ENCODE results near the gene SPEF1.

SPEF1 gene

DNA sequence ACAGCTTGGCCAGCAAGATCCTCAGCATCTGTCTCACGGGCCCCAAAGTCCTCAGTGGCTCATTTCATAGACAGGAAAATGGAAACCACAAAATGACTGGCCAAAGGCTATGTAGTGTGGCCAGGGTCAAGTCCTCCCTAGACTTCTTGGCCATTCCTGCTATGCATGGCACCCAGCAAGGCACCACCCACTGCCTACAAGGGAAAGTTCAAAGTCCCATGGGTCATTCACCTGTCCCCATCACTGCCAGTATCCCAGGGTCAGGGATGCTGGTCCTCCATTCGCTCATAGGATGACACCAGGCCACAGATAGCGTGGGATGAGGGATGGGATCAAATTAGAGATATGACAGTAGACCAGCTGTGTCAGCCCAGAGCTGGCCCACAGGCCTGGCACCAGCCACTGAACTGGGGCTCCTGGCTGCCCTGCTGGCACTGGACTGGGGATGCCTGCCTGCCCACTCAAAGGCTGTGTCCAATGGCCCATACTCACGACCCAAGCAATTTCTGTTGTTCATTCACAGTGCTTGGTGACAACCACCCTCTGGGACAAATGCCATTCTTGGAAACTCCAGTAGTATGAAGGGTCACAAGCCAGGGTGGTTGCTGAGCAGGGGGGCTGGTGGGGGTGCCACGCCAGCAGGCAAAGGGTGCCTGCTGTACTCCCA is 25.3 kb downstream of the SPEF1 start:
- Mint-ChIP-seq H3K36me3 (ENCODE audit: low read depth) (peaks cover 7% of the 10 kb centered on the region), H3K4me3 (no peak overlapping the region), H3K9me3 (no peaks in the 10 kb centered on the region)

DNA sequence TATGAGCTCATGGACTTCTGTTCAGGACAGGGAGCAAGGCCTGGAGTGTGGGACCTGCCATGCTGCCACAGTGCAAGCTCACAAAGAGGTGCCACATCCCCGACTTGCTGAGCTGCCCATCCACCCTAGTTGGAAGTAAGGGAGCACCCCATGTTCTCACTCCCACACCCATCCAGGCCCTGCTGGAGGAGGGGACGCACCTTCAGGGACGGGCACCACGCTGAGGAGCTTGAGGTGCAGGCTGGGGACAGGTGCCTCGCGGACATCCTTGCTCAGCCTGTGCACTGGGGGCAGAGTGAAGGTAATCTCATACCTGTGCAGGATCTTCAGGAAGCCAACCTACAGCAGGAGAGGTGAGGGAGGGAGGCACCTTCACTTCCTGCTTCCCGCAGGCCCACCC is 26.0 kb downstream of the SPEF1 start:
- Mint-ChIP-seq H3K9me3 (no peaks in the 10 kb centered on the region), H3K4me3 (no peak overlapping the region), H3K27me3 (no peaks in the 10 kb centered on the region), H3K27ac (no peak overlapping the region), H3K4me1 (peaks cover 15% of the 10 kb centered on the region), H3K36me3 (ENCODE audit: low read depth) (peaks cover 7% of the 10 kb centered on the region)
- ATAC-seq (no peak), DNase-seq (no peak)

More for the DNA sequence above, 25.3 kb downstream of the SPEF1 start:
- H3K27ac Mint-ChIP-seq: no peak overlapping the region
- H3K27me3 Mint-ChIP-seq: no peaks in the 10 kb centered on the region
- no peak for DNase-seq
- peaks cover 12% of the 10 kb centered on the region for H3K4me1 Mint-ChIP-seq
- ATAC-seq: no peak

DNA sequence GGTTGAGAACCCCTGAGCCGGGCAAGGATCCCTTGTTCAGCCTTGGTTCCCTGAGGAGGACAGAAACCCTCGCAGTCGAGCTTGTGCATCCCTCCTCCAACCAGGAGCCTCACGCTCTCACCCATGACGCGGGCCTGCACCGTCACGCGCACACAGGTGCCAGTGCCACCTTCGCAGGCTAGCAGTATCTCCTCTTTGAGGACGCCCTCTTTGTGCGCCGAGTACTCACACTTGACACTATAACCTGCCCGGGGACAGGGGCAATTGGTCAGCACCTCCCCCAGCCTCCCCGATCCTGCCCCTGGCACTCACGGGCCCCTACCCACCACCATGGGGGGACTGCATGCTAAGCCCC is 27.0 kb downstream of the SPEF1 start:
- Mint-ChIP-seq H3K4me3 (no peak overlapping the region), H3K9me3 (no peaks in the 10 kb centered on the region), H3K27me3 (no peaks in the 10 kb centered on the region), H3K27ac (no peak overlapping the region), H3K4me1 (peaks cover 15% of the 10 kb centered on the region), H3K36me3 (ENCODE audit: low read depth) (peaks cover 7% of the 10 kb centered on the region)
- DNase-seq (no peak), ATAC-seq (no peak)

DNA sequence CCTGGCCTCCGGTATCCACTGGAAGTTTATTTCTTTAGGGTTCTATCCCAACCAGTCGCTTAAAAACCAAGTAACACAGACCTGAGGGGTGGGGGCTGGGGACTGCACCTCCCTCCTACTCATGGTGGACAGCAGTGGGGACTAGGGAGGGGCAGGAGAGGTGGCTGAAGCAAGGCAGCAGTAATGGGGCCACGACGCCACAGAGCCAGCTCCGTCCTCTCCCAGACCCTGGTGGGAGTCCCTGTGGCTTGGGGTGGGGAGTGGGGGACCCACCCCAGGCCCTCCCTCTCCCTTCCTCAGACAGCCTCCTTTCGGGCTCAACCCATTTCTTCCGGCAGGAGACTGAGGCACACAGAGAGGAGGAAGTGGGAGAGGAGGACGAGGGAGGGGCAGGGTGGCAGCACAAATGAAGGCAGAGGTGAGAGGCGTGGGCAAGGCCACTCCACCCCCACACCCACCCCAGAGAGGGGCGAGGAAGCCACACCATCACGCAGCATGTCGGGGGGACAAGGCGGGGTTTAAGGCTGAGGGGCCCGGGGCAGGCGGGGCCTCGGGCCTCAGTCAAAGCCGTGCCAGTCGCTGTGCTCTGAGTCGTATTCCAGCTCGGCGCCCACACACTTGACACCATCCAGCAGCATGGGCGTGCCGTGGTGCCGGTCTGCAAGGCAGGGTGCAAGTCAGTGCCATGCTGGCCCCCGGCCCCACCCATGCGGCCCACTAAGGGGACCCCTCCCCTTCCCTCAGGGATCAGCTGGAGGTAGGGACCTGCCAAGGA is 27.6 kb downstream of the SPEF1 start:
- H3K4me1 Mint-ChIP-seq: peaks cover 15% of the 10 kb centered on the region
- H3K27ac Mint-ChIP-seq: no peak overlapping the region
- ATAC-seq (no peak), DNase-seq (no peak)
- no peak overlapping the region for H3K4me3 Mint-ChIP-seq
- no peaks in the 10 kb centered on the region for H3K27me3 Mint-ChIP-seq
- peaks cover 7% of the 10 kb centered on the region for H3K36me3 Mint-ChIP-seq (ENCODE audit: low read depth)
- no peaks in the 10 kb centered on the region for H3K9me3 Mint-ChIP-seq

DNA sequence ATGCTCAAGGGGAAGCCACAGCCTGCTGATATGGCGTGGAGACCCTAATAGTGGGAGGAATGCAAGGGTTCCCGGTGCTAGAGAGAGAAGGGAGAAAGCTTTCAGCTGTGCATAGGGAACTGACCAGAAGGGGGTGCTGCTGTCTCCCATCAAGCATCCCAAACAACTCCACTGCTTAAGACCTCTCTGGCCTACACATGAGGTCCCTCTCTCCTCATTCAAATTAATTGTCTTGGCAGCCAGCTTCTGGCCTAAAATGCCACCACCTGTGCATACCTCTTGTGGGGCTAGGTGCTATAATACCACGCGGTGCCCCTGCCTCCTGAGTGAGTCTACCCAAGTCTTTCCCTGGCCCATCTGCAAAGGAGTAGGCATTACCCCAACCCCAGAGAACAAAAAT is 28.1 kb downstream of the SPEF1 start:
- no peaks in the 10 kb centered on the region for H3K27me3 Mint-ChIP-seq
- peaks cover 4% of the 10 kb centered on the region for H3K36me3 Mint-ChIP-seq (ENCODE audit: low read depth)
- no peak overlapping the region for H3K4me3 Mint-ChIP-seq
- H3K9me3 Mint-ChIP-seq: no peaks in the 10 kb centered on the region
- ATAC-seq (peak; percentile 33), DNase-seq (peak; percentile 69)
- H3K4me1 Mint-ChIP-seq: peaks cover 15% of the 10 kb centered on the region
- H3K27ac Mint-ChIP-seq: no peak overlapping the region

DNA sequence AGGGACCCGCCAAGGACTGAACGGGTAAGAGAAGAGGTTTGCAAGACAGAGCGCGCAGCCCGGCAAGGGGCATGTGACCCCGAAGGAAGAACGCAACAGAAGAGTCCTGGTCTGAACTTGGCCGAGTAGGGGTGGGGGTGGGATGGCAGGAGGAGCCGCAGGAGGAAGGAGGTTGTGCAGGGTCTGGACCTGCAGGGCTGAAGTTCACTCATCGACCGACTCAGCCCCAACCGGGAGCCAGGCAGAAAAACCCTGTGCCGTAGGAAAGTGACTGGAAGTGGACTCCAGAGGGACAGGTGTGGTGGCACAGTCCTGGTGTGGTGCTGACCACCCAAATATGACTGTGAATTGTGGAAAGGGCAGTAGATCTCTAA is 28.9 kb downstream of the SPEF1 start:
- Mint-ChIP-seq H3K4me3 (peak overlapping the region; percentile 70), H3K9me3 (no peaks in the 10 kb centered on the region), H3K4me1 (peaks cover 15% of the 10 kb centered on the region), H3K27ac (peak overlapping the region; percentile 81), H3K36me3 (ENCODE audit: low read depth) (peaks cover 3% of the 10 kb centered on the region), H3K27me3 (peaks cover 3% of the 10 kb centered on the region)
- DNase-seq (no peak), ATAC-seq (no peak)

DNA sequence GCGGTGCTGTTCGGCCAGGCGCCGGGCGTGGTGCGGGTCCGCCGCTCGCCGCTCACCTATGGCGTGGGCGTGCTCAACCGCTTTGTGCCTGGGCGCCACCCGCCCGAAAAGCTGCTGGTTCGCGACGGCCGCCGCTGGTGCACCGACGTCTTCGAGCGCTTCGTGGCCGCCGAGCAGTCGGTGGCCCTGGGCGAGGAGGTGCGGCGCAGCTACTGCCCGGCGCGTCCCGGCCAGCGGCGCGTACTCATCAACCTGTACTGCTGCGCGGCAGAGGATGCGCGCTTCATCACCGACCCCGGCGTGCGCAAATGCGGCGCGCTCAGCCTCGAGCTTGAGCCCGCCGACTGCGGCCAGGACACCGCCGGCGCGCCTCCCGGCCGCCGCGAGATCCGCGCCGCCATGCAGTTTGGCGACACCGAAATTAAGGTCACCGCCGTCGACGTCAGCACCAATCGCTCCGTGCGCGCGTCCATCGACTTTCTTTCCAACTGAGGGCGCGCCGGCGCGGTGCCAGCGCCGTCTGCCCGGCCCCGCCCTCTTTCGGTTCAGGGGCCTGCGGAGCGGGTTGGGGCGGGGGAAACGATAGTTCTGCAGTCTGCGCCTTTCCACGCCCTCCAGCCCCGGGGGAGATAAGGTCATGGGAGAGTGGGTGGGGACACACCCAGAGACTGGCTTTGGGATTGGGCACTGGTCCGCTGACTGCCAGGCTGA is 29.4 kb downstream of the SPEF1 start:
- H3K4me1 Mint-ChIP-seq: peaks cover 15% of the 10 kb centered on the region
- peaks cover 3% of the 10 kb centered on the region for H3K36me3 Mint-ChIP-seq (ENCODE audit: low read depth)
- no peaks in the 10 kb centered on the region for H3K9me3 Mint-ChIP-seq
- DNase-seq: peak; percentile 79
- peak; percentile 80 for ATAC-seq
- peak overlapping the region; percentile 70 for H3K4me3 Mint-ChIP-seq
- H3K27ac Mint-ChIP-seq: peak overlapping the region; percentile 81
- peaks cover 7% of the 10 kb centered on the region for H3K27me3 Mint-ChIP-seq

DNA sequence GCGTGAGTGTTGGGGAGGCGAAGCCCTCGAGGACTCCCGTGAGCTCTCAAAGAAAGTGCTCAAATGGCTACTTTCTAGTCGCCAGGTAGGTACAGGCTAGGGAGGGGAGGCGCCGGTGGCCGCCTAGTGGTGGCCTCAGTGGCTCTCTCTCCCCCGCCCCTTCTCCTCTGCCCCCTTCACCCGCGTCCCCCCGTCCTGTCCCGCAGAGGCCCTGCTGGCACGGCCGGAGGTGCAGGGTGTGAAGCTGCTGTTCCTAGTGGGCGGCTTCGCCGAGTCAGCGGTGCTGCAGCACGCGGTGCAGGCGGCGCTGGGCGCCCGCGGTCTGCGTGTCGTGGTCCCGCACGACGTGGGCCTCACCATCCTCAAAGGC is 30.0 kb downstream of the SPEF1 start:
- H3K27ac Mint-ChIP-seq: no peak overlapping the region
- H3K4me3 Mint-ChIP-seq: no peak overlapping the region
- peaks cover 15% of the 10 kb centered on the region for H3K4me1 Mint-ChIP-seq
- ATAC-seq (no peak), DNase-seq (no peak)
- H3K36me3 Mint-ChIP-seq (ENCODE audit: low read depth): no peaks in the 10 kb centered on the region
- H3K9me3 Mint-ChIP-seq: no peaks in the 10 kb centered on the region
- peaks cover 7% of the 10 kb centered on the region for H3K27me3 Mint-ChIP-seq

DNA sequence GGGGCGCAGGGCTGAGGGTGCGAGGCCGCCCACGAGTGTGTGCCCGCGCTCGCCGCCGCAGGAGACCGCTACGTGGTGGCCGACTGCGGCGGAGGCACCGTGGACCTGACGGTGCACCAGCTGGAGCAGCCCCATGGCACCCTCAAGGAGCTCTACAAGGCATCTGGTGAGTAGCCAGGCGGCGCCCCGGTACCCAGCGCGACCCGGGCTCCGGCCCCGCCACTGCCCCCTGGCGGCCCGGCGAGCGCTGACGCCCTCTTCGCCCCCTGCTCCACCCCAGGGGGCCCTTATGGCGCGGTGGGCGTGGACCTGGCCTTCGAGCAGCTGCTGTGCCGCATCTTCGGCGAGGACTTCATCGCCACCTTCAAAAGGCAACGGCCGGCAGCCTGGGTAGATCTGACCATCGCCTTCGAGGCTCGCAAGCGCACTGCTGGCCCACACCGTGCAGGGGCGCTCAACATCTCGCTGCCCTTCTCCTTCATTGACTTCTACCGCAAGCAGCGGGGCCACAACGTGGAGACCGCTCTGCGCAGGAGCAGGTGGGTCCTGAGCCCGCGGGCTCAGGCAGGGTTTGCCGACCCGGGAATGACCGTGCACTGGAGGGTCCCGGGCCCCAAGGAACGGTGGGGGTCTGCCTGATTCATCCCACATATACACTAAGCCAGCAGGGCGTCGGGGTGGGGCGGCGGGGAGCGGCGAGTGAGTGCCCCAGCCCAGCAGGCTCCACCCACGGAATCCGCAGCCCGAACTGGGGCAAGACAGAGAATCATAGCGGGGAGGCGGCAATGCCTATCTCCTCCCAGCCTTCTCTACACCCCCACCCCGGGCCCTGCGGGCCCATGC is 31.3 kb downstream of the SPEF1 start:
- Mint-ChIP-seq H3K27ac (no peak overlapping the region), H3K27me3 (peaks cover 8% of the 10 kb centered on the region), H3K4me1 (peaks cover 16% of the 10 kb centered on the region), H3K36me3 (ENCODE audit: low read depth) (no peaks in the 10 kb centered on the region), H3K9me3 (no peaks in the 10 kb centered on the region), H3K4me3 (no peak overlapping the region)
- DNase-seq (peak; percentile 62), ATAC-seq (peak; percentile 25)

DNA sequence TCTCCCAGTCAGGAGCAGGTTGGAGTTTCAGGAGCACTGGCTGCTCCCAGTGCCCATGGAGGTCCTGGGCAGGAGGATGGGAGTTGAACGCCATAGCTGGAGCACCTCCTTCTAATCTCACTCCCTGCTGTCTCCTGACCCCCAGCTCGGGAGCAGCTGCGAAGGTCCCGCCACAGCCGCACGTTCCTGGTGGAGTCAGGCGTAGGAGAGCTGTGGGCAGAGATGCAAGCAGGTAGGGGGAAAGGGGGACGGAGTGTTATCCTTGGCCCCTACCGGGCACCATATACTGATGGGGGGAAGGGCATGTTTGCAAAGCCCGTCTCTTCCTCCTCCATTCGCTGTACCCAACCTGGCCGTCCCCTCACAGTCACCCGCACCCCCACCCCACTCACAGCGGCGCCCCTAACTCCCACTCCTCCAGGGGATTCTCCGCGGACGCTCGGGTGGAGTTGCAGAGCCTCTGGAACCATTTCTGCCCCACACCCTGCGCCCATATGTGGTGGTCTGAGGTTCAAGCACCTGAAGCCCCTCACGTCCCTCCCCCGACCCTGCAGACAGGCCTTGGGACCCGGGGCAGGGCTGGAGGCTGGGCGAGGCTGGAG is 32.1 kb downstream of the SPEF1 start:
- Mint-ChIP-seq H3K4me1 (peaks cover 20% of the 10 kb centered on the region), H3K9me3 (no peaks in the 10 kb centered on the region), H3K27me3 (peaks cover 13% of the 10 kb centered on the region), H3K4me3 (no peak overlapping the region), H3K36me3 (ENCODE audit: low read depth) (no peaks in the 10 kb centered on the region), H3K27ac (no peak overlapping the region)
- ATAC-seq: no peak
- no peak for DNase-seq

DNA sequence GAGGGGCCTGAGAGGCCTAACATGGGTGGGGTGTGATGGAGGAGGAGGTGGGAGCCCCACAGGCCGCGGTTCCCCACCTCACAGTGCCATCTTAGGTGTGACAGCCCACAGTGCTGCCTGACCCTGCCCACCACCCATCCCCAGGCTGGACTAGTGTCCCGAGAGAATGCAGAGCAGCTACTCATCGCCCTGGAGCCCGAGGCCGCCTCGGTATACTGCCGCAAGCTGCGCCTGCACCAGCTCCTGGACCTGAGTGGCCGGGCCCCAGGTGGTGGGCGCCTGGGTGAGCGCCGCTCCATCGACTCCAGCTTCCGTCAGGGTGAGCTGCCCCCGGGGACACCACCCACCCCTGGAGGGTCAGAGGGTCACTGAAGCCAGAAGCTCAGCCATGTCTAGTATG is 33.2 kb downstream of the SPEF1 start:
- DNase-seq: no peak
- Mint-ChIP-seq H3K27me3 (peaks cover 13% of the 10 kb centered on the region), H3K9me3 (no peaks in the 10 kb centered on the region), H3K4me3 (no peak overlapping the region), H3K27ac (no peak overlapping the region), H3K4me1 (peaks cover 20% of the 10 kb centered on the region), H3K36me3 (ENCODE audit: low read depth) (no peaks in the 10 kb centered on the region)
- ATAC-seq: no peak

DNA sequence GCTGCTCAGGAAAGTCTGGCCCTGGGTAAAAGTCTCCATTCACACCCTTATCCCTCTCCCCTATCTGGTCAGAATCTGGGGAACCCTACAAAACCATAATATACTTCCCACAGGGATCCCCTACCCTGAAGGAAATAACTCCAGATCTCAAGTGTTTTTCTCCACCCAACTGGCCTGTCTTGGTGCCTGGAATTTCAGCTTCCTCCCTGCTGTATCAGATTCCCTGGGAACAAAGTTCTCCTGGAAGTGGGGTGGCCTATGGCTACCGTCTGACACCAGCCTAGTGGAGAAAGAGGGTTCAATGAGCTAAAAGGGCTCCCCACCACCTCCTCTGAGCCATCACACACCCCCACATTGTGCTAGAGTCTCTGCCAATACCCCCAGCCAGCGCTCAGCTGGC is 33.8 kb downstream of the SPEF1 start:
- no peak for ATAC-seq
- H3K36me3 Mint-ChIP-seq (ENCODE audit: low read depth): no peaks in the 10 kb centered on the region
- H3K9me3 Mint-ChIP-seq: no peaks in the 10 kb centered on the region
- no peak for DNase-seq
- H3K27me3 Mint-ChIP-seq: peaks cover 13% of the 10 kb centered on the region
- H3K27ac Mint-ChIP-seq: no peak overlapping the region
- peaks cover 15% of the 10 kb centered on the region for H3K4me1 Mint-ChIP-seq
- H3K4me3 Mint-ChIP-seq: no peak overlapping the region

DNA sequence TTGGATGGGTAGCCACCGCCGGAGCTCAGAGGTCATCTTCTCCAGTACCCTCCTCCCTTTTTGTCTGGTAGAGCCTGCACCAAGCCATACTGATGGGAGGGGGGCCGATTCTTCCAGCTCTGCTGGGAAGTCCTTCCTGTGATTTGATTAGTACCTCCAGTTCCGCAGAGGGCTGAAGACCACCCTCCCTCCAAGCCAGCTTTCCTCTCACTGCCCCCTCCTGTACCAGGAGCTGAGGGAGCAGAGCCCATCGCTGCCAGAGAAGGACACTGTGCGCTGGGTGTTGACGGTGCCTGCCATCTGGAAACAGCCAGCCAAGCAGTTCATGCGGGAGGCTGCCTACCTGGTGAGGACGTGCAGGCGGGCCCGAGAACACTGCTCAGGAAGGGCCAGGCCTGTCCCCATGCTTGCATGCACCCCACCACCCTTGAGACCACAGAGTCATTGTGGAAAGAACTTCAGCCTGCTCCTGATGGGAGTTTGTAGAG is 35.5 kb downstream of the SPEF1 start:
- no peak overlapping the region for H3K4me3 Mint-ChIP-seq
- H3K27me3 Mint-ChIP-seq: peaks cover 13% of the 10 kb centered on the region
- H3K27ac Mint-ChIP-seq: no peak overlapping the region

More for the DNA sequence above, 35.5 kb downstream of the SPEF1 start:
- Mint-ChIP-seq H3K9me3 (no peaks in the 10 kb centered on the region), H3K36me3 (ENCODE audit: low read depth) (no peaks in the 10 kb centered on the region), H3K4me1 (peaks cover 6% of the 10 kb centered on the region)
- DNase-seq (no peak), ATAC-seq (no peak)

All from activated naive CD8-positive, alpha-beta T cell treated with anti-CD3 and anti-CD28 coated beads, Interleukin-2, amount 50 U/mL, for 24 hours (primary cell).